ENCODE measurements around the gene ROBO1. TPM values are rescaled to one million over a fixed set of nuclear protein-coding genes. Genes with fewer than 3 reads are reported as not detected.

ROBO1 gene
- total RNA-seq, 1 donor from 2014 or later = 66.5 TPM

GRCh38 chr3:79160421-79160820 is 607.4 kb downstream of the ROBO1 start:
- Histone ChIP-seq H3K27me3 (no peaks in the 10 kb centered on the region), H3K27ac (no peak overlapping the region), H3K36me3 (no peaks in the 10 kb centered on the region), H3K4me1 (no peaks in the 10 kb centered on the region), H3K4me3 (no peak overlapping the region), H3K9me3 (no peaks in the 10 kb centered on the region)
- TF ChIP-seq POLR2A (IDR thresholded peaks at IDR 0.05) = no peak
- no peak for TF ChIP-seq POLR2AphosphoS5 (IDR thresholded peaks at IDR 0.05; ENCODE audit: insufficient read depth in 1 of 2, low read depth in 1 of 2)
- TF ChIP-seq CTCF (IDR thresholded peaks at IDR 0.05) = no peak
- intact Hi-C loops (cut with DNase I) = no loop called here
- DNase-seq (ENCODE audit: extremely low spot score in 2 of 2) = no peak

GRCh38 chr3:79159736-79160135 is 608.1 kb downstream of the ROBO1 start:
- intact Hi-C loops (cut with DNase I) = no loop called here
- TF ChIP-seq POLR2A (IDR thresholded peaks at IDR 0.05) (no peak), POLR2AphosphoS5 (IDR thresholded peaks at IDR 0.05; ENCODE audit: insufficient read depth in 1 of 2, low read depth in 1 of 2) (no peak), CTCF (IDR thresholded peaks at IDR 0.05) (no peak)
- H3K9me3 ChIP-seq = no peaks in the 10 kb centered on the region
- H3K27me3 ChIP-seq = no peaks in the 10 kb centered on the region
- no peaks in the 10 kb centered on the region for H3K36me3 ChIP-seq
- H3K27ac ChIP-seq = no peak overlapping the region
- no peak for DNase-seq (ENCODE audit: extremely low spot score in 2 of 2)
- H3K4me3 ChIP-seq = no peak overlapping the region
- no peaks in the 10 kb centered on the region for H3K4me1 ChIP-seq

GRCh38 chr3:79157191-79157590 is 610.6 kb downstream of the ROBO1 start:
- H3K4me3 ChIP-seq = no peak overlapping the region
- intact Hi-C loops (cut with DNase I) = no loop called here
- TF ChIP-seq POLR2AphosphoS5 (IDR thresholded peaks at IDR 0.05; ENCODE audit: insufficient read depth in 1 of 2, low read depth in 1 of 2) = no peak
- no peak for TF ChIP-seq CTCF (IDR thresholded peaks at IDR 0.05)
- TF ChIP-seq POLR2A (IDR thresholded peaks at IDR 0.05) = no peak
- H3K9me3 ChIP-seq = no peaks in the 10 kb centered on the region
- H3K27ac ChIP-seq = no peak overlapping the region
- no peaks in the 10 kb centered on the region for H3K27me3 ChIP-seq
- no peak for DNase-seq (ENCODE audit: extremely low spot score in 2 of 2)
- H3K36me3 ChIP-seq = no peaks in the 10 kb centered on the region
- no peaks in the 10 kb centered on the region for H3K4me1 ChIP-seq

- no peak for DNase-seq (ENCODE audit: extremely low spot score in 2 of 2)
- intact Hi-C loops (cut with DNase I) = no loop called here
- H3K4me3 ChIP-seq = no peak overlapping the region
- H3K4me1 ChIP-seq = no peaks in the 10 kb centered on the region
- H3K27me3 ChIP-seq = no peaks in the 10 kb centered on the region
- H3K27ac ChIP-seq = no peak overlapping the region
- no peaks in the 10 kb centered on the region for H3K36me3 ChIP-seq
- H3K9me3 ChIP-seq = no peaks in the 10 kb centered on the region
- no peak for TF ChIP-seq CTCF (IDR thresholded peaks at IDR 0.05)
- no peak for TF ChIP-seq POLR2AphosphoS5 (IDR thresholded peaks at IDR 0.05; ENCODE audit: insufficient read depth in 1 of 2, low read depth in 1 of 2)
- no peak for TF ChIP-seq POLR2A (IDR thresholded peaks at IDR 0.05)
Observed at GRCh38 chr3:79154865-79155264, 612.9 kb downstream of the ROBO1 start.

- Histone ChIP-seq H3K4me1 (no peaks in the 10 kb centered on the region), H3K27ac (no peak overlapping the region), H3K9me3 (no peaks in the 10 kb centered on the region), H3K4me3 (no peak overlapping the region), H3K36me3 (no peaks in the 10 kb centered on the region), H3K27me3 (no peaks in the 10 kb centered on the region)
- DNase-seq (ENCODE audit: extremely low spot score in 2 of 2) = no peak
- TF ChIP-seq CTCF (IDR thresholded peaks at IDR 0.05) (no peak), POLR2AphosphoS5 (IDR thresholded peaks at IDR 0.05; ENCODE audit: insufficient read depth in 1 of 2, low read depth in 1 of 2) (no peak), POLR2A (IDR thresholded peaks at IDR 0.05) (no peak)
- intact Hi-C loops (cut with DNase I) = no loop called here
Observed at GRCh38 chr3:79148786-79149185, 619.0 kb downstream of the ROBO1 start.

All from vagina (tissue), 2 donors.